ENCODE results near the gene ETV2. TPM values are rescaled to one million over a fixed set of nuclear protein-coding genes. Genes with fewer than 3 reads are reported as not detected.
A peak's percentile ranks its signal among the peaks of the same experiment; 100 is the strongest.

Gene ETV2
- total and polyA plus RNA-seq, 4 donors = 0.17 to 1.8 (median 1.1) TPM

- TF ChIP-seq YY1 (IDR thresholded peaks at IDR 0.05) (no peak), SP1 (IDR thresholded peaks at IDR 0.05) (no peak), HNF4G (IDR thresholded peaks at IDR 0.05) (no peak), GABPA (IDR thresholded peaks at IDR 0.05 in 1 of 2, conservative IDR thresholded peaks at IDR 0.05 in 1 of 2) (no peak), MAX (IDR thresholded peaks at IDR 0.05) (no peak), JUND (IDR thresholded peaks at IDR 0.05) (no peak), RAD21 (IDR thresholded peaks at IDR 0.05) (no peak), NR2F2 (IDR thresholded peaks at IDR 0.05) (no peak), FOXA1 (IDR thresholded peaks at IDR 0.05) (no peak), ZBTB33 (IDR thresholded peaks at IDR 0.05) (no peak), EGR1 (IDR thresholded peaks at IDR 0.05; ENCODE audit: low read depth in 2 of 2) (no peak), RXRA (IDR thresholded peaks at IDR 0.05) (no peak)
- WGBS = 82% methylated on average over 10 of the region's 10 CpGs
- Histone ChIP-seq H3K4me1 (ENCODE audit: control insufficient read depth in 4 of 4, insufficient read depth in 4 of 4, low read length in 3 of 4) (peaks cover 0 to 20% (median 9%) of the 10 kb centered on the region in 4 donors), H3K36me3 (ENCODE audit: control insufficient read depth in 4 of 4, insufficient read depth in 3 of 4, low read depth in 1 of 4, low read length in 3 of 4) (peaks cover 1 to 9% (median 4%) of the 10 kb centered on the region in 4 donors), H3K9me3 (ENCODE audit: control insufficient read depth in 4 of 4, low read length in 3 of 4) (no peaks in the 10 kb centered on the region), H3K27ac (ENCODE audit: low read depth in 1 of 2, low read length in 2 of 2) (no peak overlapping the region), H3K4me3 (ENCODE audit: low read depth in 1 of 3, low read length in 3 of 3) (no peak overlapping the region), H3K27me3 (ENCODE audit: control insufficient read depth in 4 of 4, insufficient read depth in 4 of 4, low read length in 3 of 4) (no peaks in the 10 kb centered on the region), H3K9ac (ENCODE audit: low read depth in 1 of 2, low read length in 2 of 2) (no peak overlapping the region)
- DNase-seq (ENCODE audit: low spot score) = no peak
These were observed 767 bp downstream of the ETV2 start for GRCh38 chr19:35642312-35642711.

GRCh38 chr19:35642798-35643254 lies 1.3 kb downstream of the ETV2 start:
- TF ChIP-seq EGR1 (IDR thresholded peaks at IDR 0.05; ENCODE audit: low read depth in 2 of 2) = no peak
- TF ChIP-seq NR2F2 (IDR thresholded peaks at IDR 0.05) = no peak
- no peak for TF ChIP-seq REST (IDR thresholded peaks at IDR 0.05)
- no peak for TF ChIP-seq RXRA (IDR thresholded peaks at IDR 0.05)
- no peak for TF ChIP-seq TAF1 (conservative IDR thresholded peaks at IDR 0.05)
- TF ChIP-seq CTCF (IDR thresholded peaks at IDR 0.05; ENCODE audit: low read depth, low read length, missing input control) = no peak
- TF ChIP-seq SP1 (IDR thresholded peaks at IDR 0.05) = no peak
- no peak for TF ChIP-seq HNF4A (conservative IDR thresholded peaks at IDR 0.05)
- no peak for TF ChIP-seq GABPA (IDR thresholded peaks at IDR 0.05 in 1 of 2, conservative IDR thresholded peaks at IDR 0.05 in 1 of 2)
- no peak for TF ChIP-seq ZBTB33 (IDR thresholded peaks at IDR 0.05)
- TF ChIP-seq MAX (IDR thresholded peaks at IDR 0.05) = no peak
- no peak for TF ChIP-seq HNF4G (IDR thresholded peaks at IDR 0.05)
- no peak for TF ChIP-seq FOXA2 (IDR thresholded peaks at IDR 0.05)
- TF ChIP-seq YY1 (IDR thresholded peaks at IDR 0.05) = no peak
- DNase-seq (ENCODE audit: low spot score) = no peak
- Histone ChIP-seq H3K27me3 (ENCODE audit: control insufficient read depth in 4 of 4, insufficient read depth in 4 of 4, low read length in 3 of 4) (no peaks in the 10 kb centered on the region), H3K27ac (ENCODE audit: low read depth in 1 of 2, low read length in 2 of 2) (peak overlapping the region; percentile 92 to 93), H3K36me3 (ENCODE audit: control insufficient read depth in 4 of 4, insufficient read depth in 3 of 4, low read depth in 1 of 4, low read length in 3 of 4) (peaks cover 0 to 3% (median under 1%) of the 10 kb centered on the region in 4 donors), H3K4me3 (ENCODE audit: low read depth in 1 of 3, low read length in 3 of 3) (peak overlapping the region in 2 of 3 donors; percentile 67 to 83), H3K9me3 (ENCODE audit: control insufficient read depth in 4 of 4, low read length in 3 of 4) (no peaks in the 10 kb centered on the region), H3K4me1 (ENCODE audit: control insufficient read depth in 4 of 4, insufficient read depth in 4 of 4, low read length in 3 of 4) (peaks cover 0 to 20% (median 11%) of the 10 kb centered on the region in 4 donors), H3K9ac (ENCODE audit: low read depth in 1 of 2, low read length in 2 of 2) (peak overlapping the region; percentile 47 to 55)
- 50% methylated on average over 15 of the region's 15 CpGs for WGBS

Data from liver (tissue), 9 donors.